ENCODE measurements around the gene ZHX3.

ZHX3 gene

GRCh38 chr20:41279546-41280225 lies 37.8 kb downstream of the ZHX3 start:
- H3K79me2 ChIP-seq (ENCODE audit: insufficient read depth, low read depth), result no peaks in the 10 kb centered on the region

GRCh38 chr20:41278936-41279335 lies 38.6 kb downstream of the ZHX3 start:
- H4K20me1 ChIP-seq (ENCODE audit: insufficient read depth), result no peaks in the 10 kb centered on the region

More at GRCh38 chr20:41279546-41280225, 37.8 kb downstream of the ZHX3 start:
- Histone ChIP-seq H4K20me1 (ENCODE audit: insufficient read depth) (no peaks in the 10 kb centered on the region), H3K36me3 (ENCODE audit: insufficient read depth) (no peaks in the 10 kb centered on the region), H3K4me2 (no peak overlapping the region), H2AFZ (ENCODE audit: low read depth) (no peak overlapping the region), H3K27me3 (ENCODE audit: insufficient read depth, low read depth) (no peaks in the 10 kb centered on the region), H3K4me3 (IDR thresholded peaks at IDR 0.05; ENCODE audit: insufficient read depth, low read depth, low read length) (no peak overlapping the region), H3K9ac (no peak overlapping the region), H3K27ac (no peak overlapping the region), H3K4me1 (ENCODE audit: low read depth, poor library complexity, severe bottlenecking) (no peaks in the 10 kb centered on the region)
- no peak for TF ChIP-seq CTCF (conservative IDR thresholded peaks at IDR 0.05; ENCODE audit: low read depth, low read length)

GRCh38 chr20:41277049-41277448 lies 40.5 kb downstream of the ZHX3 start:
- H3K4me1 ChIP-seq (ENCODE audit: low read depth, poor library complexity, severe bottlenecking), result no peaks in the 10 kb centered on the region
- H3K4me2 ChIP-seq, result no peak overlapping the region
- H3K27ac ChIP-seq, result no peak overlapping the region
- H3K4me3 ChIP-seq (IDR thresholded peaks at IDR 0.05; ENCODE audit: insufficient read depth, low read depth, low read length), result no peak overlapping the region
- H3K79me2 ChIP-seq (ENCODE audit: insufficient read depth, low read depth), result no peaks in the 10 kb centered on the region
- TF ChIP-seq CTCF (conservative IDR thresholded peaks at IDR 0.05; ENCODE audit: low read depth, low read length), result no peak
- H2AFZ ChIP-seq (ENCODE audit: low read depth), result no peak overlapping the region
- H4K20me1 ChIP-seq (ENCODE audit: insufficient read depth), result no peaks in the 10 kb centered on the region
- no peaks in the 10 kb centered on the region for H3K27me3 ChIP-seq (ENCODE audit: insufficient read depth, low read depth)
- H3K9ac ChIP-seq, result no peak overlapping the region
- no peaks in the 10 kb centered on the region for H3K36me3 ChIP-seq (ENCODE audit: insufficient read depth)

More at GRCh38 chr20:41278936-41279335, 38.6 kb downstream of the ZHX3 start:
- Histone ChIP-seq H3K79me2 (ENCODE audit: insufficient read depth, low read depth) (no peaks in the 10 kb centered on the region), H3K4me1 (ENCODE audit: low read depth, poor library complexity, severe bottlenecking) (no peaks in the 10 kb centered on the region), H3K4me3 (IDR thresholded peaks at IDR 0.05; ENCODE audit: insufficient read depth, low read depth, low read length) (no peak overlapping the region), H3K4me2 (no peak overlapping the region), H3K27ac (no peak overlapping the region), H3K27me3 (ENCODE audit: insufficient read depth, low read depth) (no peaks in the 10 kb centered on the region), H3K36me3 (ENCODE audit: insufficient read depth) (no peaks in the 10 kb centered on the region), H2AFZ (ENCODE audit: low read depth) (no peak overlapping the region), H3K9ac (no peak overlapping the region)
- no peak for TF ChIP-seq CTCF (conservative IDR thresholded peaks at IDR 0.05; ENCODE audit: low read depth, low read length)

- H3K9ac ChIP-seq, result no peak overlapping the region
- no peaks in the 10 kb centered on the region for H3K27me3 ChIP-seq (ENCODE audit: insufficient read depth, low read depth)
- no peaks in the 10 kb centered on the region for H3K79me2 ChIP-seq (ENCODE audit: insufficient read depth, low read depth)
- H3K4me1 ChIP-seq (ENCODE audit: low read depth, poor library complexity, severe bottlenecking), result no peaks in the 10 kb centered on the region
- H3K36me3 ChIP-seq (ENCODE audit: insufficient read depth), result no peaks in the 10 kb centered on the region
- no peak for TF ChIP-seq CTCF (conservative IDR thresholded peaks at IDR 0.05; ENCODE audit: low read depth, low read length)
- H3K4me2 ChIP-seq, result no peak overlapping the region
- no peak overlapping the region for H3K4me3 ChIP-seq (IDR thresholded peaks at IDR 0.05; ENCODE audit: insufficient read depth, low read depth, low read length)
- no peak overlapping the region for H3K27ac ChIP-seq
- no peaks in the 10 kb centered on the region for H4K20me1 ChIP-seq (ENCODE audit: insufficient read depth)
- no peak overlapping the region for H2AFZ ChIP-seq (ENCODE audit: low read depth)
These were observed 41.2 kb downstream of the ZHX3 start for GRCh38 chr20:41276317-41276751.
